Neural cell (in vitro differentiated cells): ENCODE data around the gene CIB1.

Experiments used
- CTCF ChIP-seq: fragments of 450-650 bp; IDR thresholded peaks from 2 replicates; pipeline ENCODE4 v1.5.1; 2014; ENCODE audit warnings: antibody characterized with exemption, mild to moderate bottlenecking, moderate library complexity; ENCODE audit not compliant: poor library complexity, severe bottlenecking
- EZH2 ChIP-seq: fragments of 200-600, 300-800 bp; shearing (Covaris generic), sonication (generic); IDR thresholded peaks from 2 replicates; pipeline ENCODE4 v1.6.1; 2014; ENCODE audit warnings: antibody characterized with exemption, low read length, borderline replicate concordance, mild to moderate bottlenecking; ENCODE audit not compliant: insufficient read depth, poor library complexity, severe bottlenecking
- REST ChIP-seq: IDR thresholded peaks from 2 replicates; pipeline ENCODE4 v1.6.1; 2012; ENCODE audit warnings: borderline replicate concordance

- TF ChIP-seq REST: no peak
- no peak for TF ChIP-seq EZH2
- no peak for TF ChIP-seq CTCF
Observed at GRCh38 chr15:90230071-90230494, 3.7 kb downstream of the CIB1 start.
